ENCODE measurements around the gene ZGRF1.
"Not testable (repeated sequence)": the region's sequence is repeated elsewhere in the genome, so short reads cannot be mapped to it uniquely, and the experiment has no call there.

The ZGRF1 gene

GRCh38 chr4:112515198-112516065 lies 121.3 kb downstream of the ZGRF1 start:
- peak in 1 of 2 experiments; percentile 14 for DNase-seq

- peak in 1 of 2 experiments; percentile 6 for DNase-seq
These were observed 122.0 kb downstream of the ZGRF1 start for GRCh38 chr4:112514647-112515197.

- no peak for DNase-seq
These were observed 122.6 kb downstream of the ZGRF1 start for GRCh38 chr4:112513971-112514646.

- DNase-seq, result no peak
These were observed 124.9 kb downstream of the ZGRF1 start for GRCh38 chr4:112511803-112512118.

GRCh38 chr4:112511093-112511802 lies 125.5 kb downstream of the ZGRF1 start:
- no peak for DNase-seq

GRCh38 chr4:112510291-112511092 lies 126.2 kb downstream of the ZGRF1 start:
- DNase-seq, result no peak

- DNase-seq, result no peak
These were observed 127.2 kb downstream of the ZGRF1 start for GRCh38 chr4:112509243-112510141.

- peak in 1 of 2 experiments; percentile 8 for DNase-seq
These were observed 128.4 kb downstream of the ZGRF1 start for GRCh38 chr4:112508356-112508755.

GRCh38 chr4:112504807-112505206 lies 131.9 kb downstream of the ZGRF1 start:
- no peak for DNase-seq

GRCh38 chr4:112502871-112503270 lies 133.8 kb downstream of the ZGRF1 start:
- no peak for DNase-seq

GRCh38 chr4:112492321-112492720 lies 144.4 kb downstream of the ZGRF1 start:
- DNase-seq, result no peak

- DNase-seq, result not testable (repeated sequence)
These were observed 145.9 kb downstream of the ZGRF1 start for GRCh38 chr4:112490808-112491207.

All from NCI-H187 (cell line).